Measurements from ENCODE around the gene COIL. TPM values are rescaled to one million over a fixed set of nuclear protein-coding genes. Genes with fewer than 3 reads are reported as not detected.

The COIL gene
- total RNA-seq, 1 experiment from 2014 or later = 22.9 TPM

DNA sequence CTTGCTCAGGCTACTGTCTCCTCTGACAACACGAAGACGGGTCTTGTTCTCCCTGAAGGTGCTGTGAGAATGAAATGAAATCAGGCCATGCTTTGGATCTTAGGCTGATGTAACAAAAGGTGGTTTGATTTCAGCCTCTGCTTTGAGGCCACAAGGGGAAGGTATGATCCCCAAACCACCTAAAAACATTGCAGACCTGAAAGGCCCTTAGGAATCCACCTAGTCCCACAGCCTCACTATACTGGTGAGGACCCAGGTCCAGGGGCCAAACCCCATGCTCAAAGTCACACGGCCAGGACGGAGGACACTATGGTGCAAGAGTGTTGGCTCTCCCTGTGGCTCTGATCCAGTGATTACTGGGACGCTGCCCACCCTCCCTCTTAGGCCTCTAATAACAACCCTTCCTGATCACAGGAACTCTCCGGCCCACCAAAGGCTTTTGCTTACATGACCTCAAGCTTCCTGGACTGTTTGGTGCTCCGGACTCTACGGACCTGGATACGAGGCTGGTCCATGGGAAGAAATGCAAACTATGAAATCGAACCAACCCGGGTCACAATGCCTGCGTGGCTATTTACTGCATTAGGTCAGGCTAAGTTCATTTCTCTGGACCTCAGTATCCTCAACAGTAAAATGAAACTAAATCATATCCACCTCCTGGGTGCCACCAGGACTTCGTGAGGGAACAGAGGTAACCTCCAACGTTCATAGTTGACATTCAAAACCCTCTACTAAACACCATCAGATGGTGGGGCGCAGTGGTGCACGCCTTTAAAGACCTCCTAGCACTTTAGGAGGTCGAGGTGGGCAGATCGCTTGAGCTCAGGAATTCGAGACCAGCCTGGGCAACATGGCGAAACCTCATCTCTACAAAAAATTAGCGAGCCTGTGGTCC is 48.5 kb downstream of the COIL start:
- peak overlapping the region; percentile 94 for H3K4me2 ChIP-seq (ENCODE audit: low read length)
- ChIA-PET CTCF (no interaction called here), POLR2A (ENCODE audit: unreplicated experiment) (interaction anchor here (0.6 kb wide), 1 partner anchor 193 kb away, joined by 5 read pairs; no protein-coding TSS in a partner anchor)
- no peaks in the 10 kb centered on the region for H3K9me2 ChIP-seq (replicated peaks; ENCODE audit: low read length)
- peaks cover 56% of the 10 kb centered on the region for H3K4me1 ChIP-seq (ENCODE audit: insufficient read depth, low read length)
- peaks cover 2% of the 10 kb centered on the region; the same call in 1 of the 2 replicates for H3K9me3 ChIP-seq (ENCODE audit: low read length)
- peaks cover 19% of the 10 kb centered on the region for H3K36me3 ChIP-seq (ENCODE audit: low read depth, low read length)
- TF ChIP-seq, protein P1, sequence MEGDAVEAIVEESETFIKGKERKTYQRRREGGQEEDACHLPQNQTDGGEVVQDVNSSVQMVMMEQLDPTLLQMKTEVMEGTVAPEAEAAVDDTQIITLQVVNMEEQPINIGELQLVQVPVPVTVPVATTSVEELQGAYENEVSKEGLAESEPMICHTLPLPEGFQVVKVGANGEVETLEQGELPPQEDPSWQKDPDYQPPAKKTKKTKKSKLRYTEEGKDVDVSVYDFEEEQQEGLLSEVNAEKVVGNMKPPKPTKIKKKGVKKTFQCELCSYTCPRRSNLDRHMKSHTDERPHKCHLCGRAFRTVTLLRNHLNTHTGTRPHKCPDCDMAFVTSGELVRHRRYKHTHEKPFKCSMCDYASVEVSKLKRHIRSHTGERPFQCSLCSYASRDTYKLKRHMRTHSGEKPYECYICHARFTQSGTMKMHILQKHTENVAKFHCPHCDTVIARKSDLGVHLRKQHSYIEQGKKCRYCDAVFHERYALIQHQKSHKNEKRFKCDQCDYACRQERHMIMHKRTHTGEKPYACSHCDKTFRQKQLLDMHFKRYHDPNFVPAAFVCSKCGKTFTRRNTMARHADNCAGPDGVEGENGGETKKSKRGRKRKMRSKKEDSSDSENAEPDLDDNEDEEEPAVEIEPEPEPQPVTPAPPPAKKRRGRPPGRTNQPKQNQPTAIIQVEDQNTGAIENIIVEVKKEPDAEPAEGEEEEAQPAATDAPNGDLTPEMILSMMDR (conservative IDR thresholded peaks at IDR 0.05; ENCODE audit: low read depth, low read length) = no peak
- no peak for TF ChIP-seq EZH2phosphoT487 (IDR thresholded peaks at IDR 0.05; ENCODE audit: borderline replicate concordance, low read length)
- TF ChIP-seq EZH2 (IDR thresholded peaks at IDR 0.05; ENCODE audit: low read length, unreplicated experiment) = no peak
- no TSS peak for BruUV-seq (replicated peaks)
- ATAC-seq (no peak), DNase-seq (peak; percentile 25)
- peak overlapping the region; percentile 96 for H3K9ac ChIP-seq (ENCODE audit: low read length)
- no peaks in the 10 kb centered on the region for H3K27me3 ChIP-seq (ENCODE audit: low read length)
- peak overlapping the region; percentile 87 for H3K4me3 ChIP-seq (ENCODE audit: low read length)
- H2AFZ ChIP-seq (ENCODE audit: low read length) = no peak overlapping the region
- peaks cover 78% of the 10 kb centered on the region for H3K79me2 ChIP-seq (ENCODE audit: low read length)
- intact Hi-C loops (cut with micrococcal nuclease) = no loop called here
- peaks cover 41% of the 10 kb centered on the region for H4K20me1 ChIP-seq (ENCODE audit: low read length)
- H3F3A ChIP-seq (ENCODE audit: low read length, unreplicated experiment) = peaks cover 9% of the 10 kb centered on the region
- H3K27ac ChIP-seq (ENCODE audit: low read length) = no peak overlapping the region

- ATAC-seq (no peak), DNase-seq (no peak)
- peaks cover 44% of the 10 kb centered on the region for H3K4me1 ChIP-seq (ENCODE audit: insufficient read depth, low read length)
- no peak overlapping the region for H2AFZ ChIP-seq (ENCODE audit: low read length)
- peaks cover 89% of the 10 kb centered on the region for H3K79me2 ChIP-seq (ENCODE audit: low read length)
- H3K4me2 ChIP-seq (ENCODE audit: low read length) = peak overlapping the region; percentile 61
- H3K9me3 ChIP-seq (ENCODE audit: low read length) = no peaks in the 10 kb centered on the region
- no peaks in the 10 kb centered on the region for H3K27me3 ChIP-seq (ENCODE audit: low read length)
- peaks cover 41% of the 10 kb centered on the region for H4K20me1 ChIP-seq (ENCODE audit: low read length)
- H3K9ac ChIP-seq (ENCODE audit: low read length) = no peak overlapping the region
- H3K36me3 ChIP-seq (ENCODE audit: low read depth, low read length) = peaks cover 33% of the 10 kb centered on the region
- BruUV-seq (replicated peaks) = no TSS peak
- CTCF ChIA-PET = no interaction called here
- intact Hi-C loops (cut with micrococcal nuclease) = no loop called here
- no peak overlapping the region for H3K27ac ChIP-seq (ENCODE audit: low read length)
- peaks cover 6% of the 10 kb centered on the region for H3F3A ChIP-seq (ENCODE audit: low read length, unreplicated experiment)
- peak overlapping the region; percentile 48 for H3K4me3 ChIP-seq (ENCODE audit: low read length)
- TF ChIP-seq EZH2 (IDR thresholded peaks at IDR 0.05; ENCODE audit: low read length, unreplicated experiment) = no peak
- no peak for TF ChIP-seq EZH2phosphoT487 (IDR thresholded peaks at IDR 0.05; ENCODE audit: borderline replicate concordance, low read length)
- TF ChIP-seq, protein P1 (conservative IDR thresholded peaks at IDR 0.05; ENCODE audit: low read depth, low read length) = no peak
- no peaks in the 10 kb centered on the region for H3K9me2 ChIP-seq (replicated peaks; ENCODE audit: low read length)
- POLR2A ChIA-PET (ENCODE audit: unreplicated experiment) = interaction anchor here (0.6 kb wide), 1 partner anchor 58 kb away, joined by 3 read pairs; no protein-coding TSS in a partner anchor
Measured at GRCh38 chr17:56910509-56911235, 50.2 kb downstream of the COIL start.

Data from PC-3 (cell line).